ENCODE results near the gene CLEC17A. TPM values are rescaled to one million over a fixed set of nuclear protein-coding genes. Genes with fewer than 3 reads are reported as not detected.

The CLEC17A gene
- total and polyA plus RNA-seq, 2 donors (not counting 1 experiment from before 2014, with no cell fraction given) = 121 to 163 TPM

DNA sequence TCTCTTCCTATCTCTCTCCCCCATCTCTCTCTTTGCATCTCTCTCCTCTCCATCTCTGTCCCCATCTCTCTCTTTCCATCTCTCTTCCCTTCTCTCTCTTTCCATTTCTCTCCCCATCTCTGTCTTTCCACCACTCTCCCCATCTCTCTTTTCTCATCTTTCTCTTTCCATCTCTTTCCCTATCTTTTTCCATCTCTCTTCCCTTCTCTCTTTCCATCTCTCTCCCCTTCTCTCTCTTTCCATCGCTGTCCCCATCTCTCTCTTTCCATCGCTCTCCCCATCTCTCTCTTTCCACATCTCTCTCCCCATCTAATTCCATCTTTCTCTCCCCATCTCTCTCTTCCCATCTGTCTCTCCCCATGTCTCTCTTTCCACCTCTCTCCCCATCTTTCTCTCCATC is 67.3 kb downstream of the CLEC17A start:
- Histone ChIP-seq H3K79me2 (ENCODE audit: control insufficient read depth, insufficient read depth, low read length) (no peaks in the 10 kb centered on the region), H3K4me1 (ENCODE audit: control insufficient read depth in 2 of 2, insufficient read depth in 2 of 2, low read length in 2 of 2) (no peaks in the 10 kb centered on the region), H3K9ac (ENCODE audit: low read length) (no peak overlapping the region), H3K27ac (ENCODE audit: low read length in 2 of 2) (no peak overlapping the region), H3K9me3 (ENCODE audit: control extremely low read depth in 1 of 3, control insufficient read depth in 2 of 3, insufficient read depth in 1 of 3, low read length in 2 of 3) (peaks cover 0 to 3% (median 0%) of the 10 kb centered on the region in 3 donors), H2AFZ (ENCODE audit: insufficient read depth, low read depth, low read length, poor library complexity, severe bottlenecking) (no peak overlapping the region), H3K4me3 (ENCODE audit: control extremely low read depth in 1 of 5, extremely low read depth in 1 of 5, insufficient read depth in 1 of 5, low read depth in 2 of 5, low read length in 4 of 5) (no peak overlapping the region), H3K4me2 (replicated peaks; ENCODE audit: low read depth, low read length, poor library complexity, severe bottlenecking) (no peak overlapping the region), H3K27me3 (replicated peaks in 1 of 4; ENCODE audit: control extremely low read depth in 1 of 4, control insufficient read depth in 3 of 4, insufficient read depth in 4 of 4, low read length in 3 of 4) (no peaks in the 10 kb centered on the region), H4K20me1 (ENCODE audit: control insufficient read depth, insufficient read depth, low read length, poor library complexity, severe bottlenecking) (no peaks in the 10 kb centered on the region), H3K36me3 (replicated peaks in 1 of 2; ENCODE audit: control extremely low read depth in 1 of 2, control insufficient read depth in 1 of 2, extremely low read depth in 1 of 2, insufficient read depth in 2 of 2, low read length in 1 of 2) (no peaks in the 10 kb centered on the region)
- ATAC-seq (ENCODE audit: low read depth) (no peak), DNase-seq (no peak)
- Mint-ChIP-seq H3K9me3 (ENCODE audit: insufficient read depth) (no peaks in the 10 kb centered on the region), H3K27ac (no peak overlapping the region), H3K4me3 (no peak overlapping the region), H3K27me3 (peaks cover 5% of the 10 kb centered on the region), H3K4me1 (peaks cover 5% of the 10 kb centered on the region)
- intact Hi-C loops (cut with micrococcal nuclease) = no loop called here
- ChIA-PET POLR2A (no interaction called here), CTCF (no interaction called here)
- WGBS (ENCODE audit: insufficient coverage) = 79% methylated on average over 2 of the region's 2 CpGs
- no peak for TF ChIP-seq EZH2 (IDR thresholded peaks at IDR 0.05; ENCODE audit: borderline replicate concordance, insufficient read depth, low read depth, low read length, poor library complexity, severe bottlenecking)
- TF ChIP-seq, protein P1, sequence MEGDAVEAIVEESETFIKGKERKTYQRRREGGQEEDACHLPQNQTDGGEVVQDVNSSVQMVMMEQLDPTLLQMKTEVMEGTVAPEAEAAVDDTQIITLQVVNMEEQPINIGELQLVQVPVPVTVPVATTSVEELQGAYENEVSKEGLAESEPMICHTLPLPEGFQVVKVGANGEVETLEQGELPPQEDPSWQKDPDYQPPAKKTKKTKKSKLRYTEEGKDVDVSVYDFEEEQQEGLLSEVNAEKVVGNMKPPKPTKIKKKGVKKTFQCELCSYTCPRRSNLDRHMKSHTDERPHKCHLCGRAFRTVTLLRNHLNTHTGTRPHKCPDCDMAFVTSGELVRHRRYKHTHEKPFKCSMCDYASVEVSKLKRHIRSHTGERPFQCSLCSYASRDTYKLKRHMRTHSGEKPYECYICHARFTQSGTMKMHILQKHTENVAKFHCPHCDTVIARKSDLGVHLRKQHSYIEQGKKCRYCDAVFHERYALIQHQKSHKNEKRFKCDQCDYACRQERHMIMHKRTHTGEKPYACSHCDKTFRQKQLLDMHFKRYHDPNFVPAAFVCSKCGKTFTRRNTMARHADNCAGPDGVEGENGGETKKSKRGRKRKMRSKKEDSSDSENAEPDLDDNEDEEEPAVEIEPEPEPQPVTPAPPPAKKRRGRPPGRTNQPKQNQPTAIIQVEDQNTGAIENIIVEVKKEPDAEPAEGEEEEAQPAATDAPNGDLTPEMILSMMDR (IDR thresholded peaks at IDR 0.05) = no peak

DNA sequence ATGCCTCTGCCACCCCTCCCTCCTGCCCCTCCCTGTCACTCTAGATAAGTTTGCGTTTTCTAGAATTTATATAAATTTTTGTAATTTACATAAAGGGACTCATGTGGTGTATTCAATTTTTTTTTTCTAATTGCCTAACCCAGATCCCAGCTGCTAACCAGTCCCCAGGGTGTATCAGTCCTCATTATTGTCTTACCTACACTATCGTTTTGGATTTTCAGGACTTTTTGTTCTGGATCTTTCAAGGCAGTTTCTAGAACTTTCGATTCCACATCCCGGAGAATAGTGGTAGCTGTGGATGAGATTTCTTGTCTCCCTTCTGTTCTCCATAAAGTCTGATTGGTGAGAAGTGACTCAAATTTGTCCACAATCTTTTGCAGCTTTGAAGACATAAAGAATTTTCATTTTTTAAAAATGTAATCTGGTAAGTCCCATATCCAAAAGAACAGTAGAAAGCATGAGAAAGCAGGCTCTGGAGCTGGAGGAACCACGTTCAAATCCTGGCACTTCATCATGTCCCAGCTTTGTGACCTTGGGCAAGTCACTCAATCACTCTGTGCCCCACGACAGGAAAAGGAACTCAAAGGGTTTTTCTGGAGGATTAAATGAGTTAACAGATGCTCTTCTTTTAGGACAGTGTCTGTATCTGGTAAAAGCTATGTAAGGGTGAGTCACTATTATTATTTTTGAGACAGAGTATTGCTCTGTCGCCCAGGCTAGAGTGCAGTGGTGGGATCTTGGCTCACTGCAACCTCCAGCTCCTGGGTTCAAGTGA is 72.1 kb downstream of the CLEC17A start:
- H2AFZ ChIP-seq (ENCODE audit: insufficient read depth, low read depth, low read length, poor library complexity, severe bottlenecking) = no peak overlapping the region
- H3K9me3 ChIP-seq (ENCODE audit: control extremely low read depth in 1 of 3, control insufficient read depth in 2 of 3, insufficient read depth in 1 of 3, low read length in 2 of 3) = no peaks in the 10 kb centered on the region
- H3K9me3 Mint-ChIP-seq (ENCODE audit: insufficient read depth) = no peaks in the 10 kb centered on the region
- no peaks in the 10 kb centered on the region for H3K36me3 ChIP-seq (replicated peaks in 1 of 2; ENCODE audit: control extremely low read depth in 1 of 2, control insufficient read depth in 1 of 2, extremely low read depth in 1 of 2, insufficient read depth in 2 of 2, low read length in 1 of 2)
- WGBS (ENCODE audit: insufficient coverage) = 88% methylated on average over 2 of the region's 7 CpGs
- no peaks in the 10 kb centered on the region for H3K4me1 Mint-ChIP-seq
- no peaks in the 10 kb centered on the region for H4K20me1 ChIP-seq (ENCODE audit: control insufficient read depth, insufficient read depth, low read length, poor library complexity, severe bottlenecking)
- no peak overlapping the region for H3K27ac ChIP-seq (ENCODE audit: low read length in 2 of 2)
- no peak for DNase-seq
- H3K4me2 ChIP-seq (replicated peaks; ENCODE audit: low read depth, low read length, poor library complexity, severe bottlenecking) = no peak overlapping the region
- no peaks in the 10 kb centered on the region for H3K27me3 ChIP-seq (replicated peaks in 1 of 4; ENCODE audit: control extremely low read depth in 1 of 4, control insufficient read depth in 3 of 4, insufficient read depth in 4 of 4, low read length in 3 of 4)
- H3K4me3 ChIP-seq (ENCODE audit: control extremely low read depth in 1 of 5, extremely low read depth in 1 of 5, insufficient read depth in 1 of 5, low read depth in 2 of 5, low read length in 4 of 5) = no peak overlapping the region
- H3K27me3 Mint-ChIP-seq = peaks cover 5% of the 10 kb centered on the region
- ATAC-seq (ENCODE audit: low read depth) = no peak
- ChIA-PET POLR2A (no interaction called here), CTCF (interaction anchor here (0.6 kb wide), 1 partner anchor 98 kb away, joined by 3 read pairs; no protein-coding TSS in a partner anchor)
- no peak overlapping the region for H3K4me3 Mint-ChIP-seq
- TF ChIP-seq EZH2 (IDR thresholded peaks at IDR 0.05; ENCODE audit: borderline replicate concordance, insufficient read depth, low read depth, low read length, poor library complexity, severe bottlenecking) = no peak
- TF ChIP-seq, protein P1 (IDR thresholded peaks at IDR 0.05) = no peak
- H3K4me1 ChIP-seq (ENCODE audit: control insufficient read depth in 2 of 2, insufficient read depth in 2 of 2, low read length in 2 of 2) = no peaks in the 10 kb centered on the region
- H3K9ac ChIP-seq (ENCODE audit: low read length) = no peak overlapping the region
- no peaks in the 10 kb centered on the region for H3K79me2 ChIP-seq (ENCODE audit: control insufficient read depth, insufficient read depth, low read length)
- intact Hi-C loops (cut with micrococcal nuclease) = no loop called here
- no peak overlapping the region for H3K27ac Mint-ChIP-seq

Measured in B cell (primary cell).